Tibial nerve (tissue), 4 donors: ENCODE results near the gene NCK2. TPM values are rescaled to one million over a fixed set of nuclear protein-coding genes. Genes with fewer than 3 reads are reported as not detected.

Experiments
- DNase-seq, 2 donors: peaks; one replicate each; pipeline ENCODE4 v3.0.0-alpha.2; 2019; ENCODE audit warnings: low spot score in 2 of 2
- H3K27ac ChIP-seq, 4 donors: fragments of 200-600 bp; sonication (generic) in 3 of 4; one replicate each; pipeline ENCODE4 v1.5.1; 2017 to 2019; ENCODE audit warnings: mild to moderate bottlenecking in 1 of 4
- H3K27me3 ChIP-seq, 2 donors: fragments of 200-600 bp; sonication (generic) in 1 of 2; one replicate each; pipeline versions ENCODE4 v1.5.1 to v1.6.0; 2017 to 2019
- H3K36me3 ChIP-seq, 3 donors: fragments of 200-600 bp; sonication (generic); one replicate each; pipeline ENCODE4 v1.5.1; 2018 to 2019
- H3K4me1 ChIP-seq, 4 donors: fragments of 200-600 bp; sonication (generic) in 3 of 4; one replicate each; pipeline ENCODE4 v1.5.1; 2017 to 2019
- H3K4me3 ChIP-seq, 4 donors: fragments of 200-600 bp; sonication (generic) in 3 of 4; one replicate each; pipeline ENCODE4 v1.5.1; 2017 to 2019; ENCODE audit warnings: mild to moderate bottlenecking in 1 of 4, moderate library complexity in 1 of 4
- H3K9me3 ChIP-seq, 4 donors: fragments of 200-600 bp; sonication (generic) in 3 of 4; one replicate each; pipeline ENCODE4 v1.5.1; 2017 to 2019
- CTCF ChIP-seq, 5 experiments: fragments of 200-600 bp in 3 of 5; fragments of 450-650 bp in 2 of 5; sonication (generic) in 3 of 5; IDR thresholded peaks; one replicate each; pipeline ENCODE4 v1.5.1; 2016 to 2019; ENCODE audit warnings: antibody characterized with exemption in 5 of 5, mild to moderate bottlenecking in 3 of 5, moderate library complexity in 2 of 5
- EP300 ChIP-seq, 2 donors: sonication (generic); formaldehyde crosslinking; IDR thresholded peaks; one replicate each; pipeline ENCODE4 v1.6.1; 2017; ENCODE audit warnings: antibody characterized with exemption in 2 of 2, mild to moderate bottlenecking in 1 of 2
- POLR2A ChIP-seq, 2 donors: fragments of 450-650 bp; IDR thresholded peaks; one replicate each; pipeline ENCODE4 v1.6.1; 2017; ENCODE audit warnings: antibody characterized with exemption in 2 of 2, mild to moderate bottlenecking in 2 of 2, moderate library complexity in 2 of 2
- WGBS, 2 donors: methylation state at CpG; one replicate each; pipeline ENCODE4 v1.1.5; 2018; 5-methylcytosine and 5-hydroxymethylcytosine counted together
- total RNA-seq, 4 donors: library from RNA; depleted of rRNA; stranded (reverse); fragments of >200 nt; gene quantifications; one replicate each; pipeline ENCODE4 v1.1.0, GENCODE V29; 2016

NCK2 gene
- 10 to 100 TPM; 22.6 to 35.9 (median 28.1) TPM for total RNA-seq

GRCh38 chr2:105744909-105745853 lies at the start of gene NCK2:
TSS of gene NCK2 (plus strand) at chr2:105744912. CDS start at chr2:105855064, 110,152 bp downstream.
- H3K36me3 ChIP-seq = no peaks in the 10 kb centered on the region
- peak in 2 of 5 experiments; percentile 43 to 44 for TF ChIP-seq CTCF (IDR thresholded peaks at IDR 0.05)
- no peak for TF ChIP-seq EP300 (IDR thresholded peaks at IDR 0.05)
- no peak for TF ChIP-seq POLR2A (IDR thresholded peaks at IDR 0.05)
- H3K27me3 ChIP-seq = no peaks in the 10 kb centered on the region
- peak in 1 of 2 donors; percentile 11 for DNase-seq
- no peaks in the 10 kb centered on the region for H3K9me3 ChIP-seq
- WGBS, 2 donors = 0 to 1% methylated on average over 14 to 44 of the region's 119 CpGs
- H3K4me1 ChIP-seq = peaks cover 0 to 43% (median 17%) of the 10 kb centered on the region in 4 donors
- peak within 1 kb of the TSS; percentile 71 to 99 (median 84) for H3K4me3 ChIP-seq
- H3K27ac ChIP-seq = peak within 1 kb of the TSS; percentile 81 to 95 (median 91)

DNA sequence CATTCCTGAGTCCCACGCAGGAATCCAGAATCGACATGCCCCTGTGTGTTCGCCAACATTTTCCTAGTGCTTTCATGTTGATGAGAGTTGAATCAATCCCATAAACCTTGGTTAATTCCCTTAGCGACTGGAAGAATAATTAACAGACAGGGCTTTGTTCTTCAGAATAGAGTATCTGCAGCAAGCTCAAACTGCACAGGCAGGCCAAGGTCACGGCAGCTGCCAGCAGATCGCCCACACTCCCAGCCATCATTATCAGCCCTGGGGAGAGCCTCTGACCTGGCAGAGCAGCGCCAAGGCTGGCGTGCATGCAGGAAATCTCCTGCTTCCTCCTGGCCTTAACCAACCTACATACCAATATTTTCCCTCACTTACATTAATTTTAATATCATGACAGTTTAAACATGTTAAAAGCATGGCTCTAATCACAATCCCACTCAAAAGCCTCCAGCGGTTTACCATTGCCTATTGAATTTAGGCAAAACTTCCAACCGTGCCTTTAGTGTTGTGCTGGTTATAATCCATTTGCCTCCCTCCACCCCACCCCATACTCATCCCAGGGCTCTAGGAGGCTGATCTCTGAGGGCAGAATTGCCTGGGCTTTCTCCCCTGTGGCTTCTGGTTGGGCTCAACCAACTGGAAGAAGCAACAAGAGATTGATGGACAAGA lies 46.8 kb upstream of the NCK2 start:
- H3K4me3 ChIP-seq = no peak overlapping the region
- no peaks in the 10 kb centered on the region for H3K27me3 ChIP-seq
- TF ChIP-seq POLR2A (IDR thresholded peaks at IDR 0.05) (no peak), EP300 (IDR thresholded peaks at IDR 0.05) (no peak), CTCF (IDR thresholded peaks at IDR 0.05) (no peak)
- H3K27ac ChIP-seq = no peak overlapping the region
- H3K9me3 ChIP-seq = no peaks in the 10 kb centered on the region
- peaks cover 0 to 18% (median 0%) of the 10 kb centered on the region in 4 donors for H3K4me1 ChIP-seq
- DNase-seq = no peak
- H3K36me3 ChIP-seq = no peaks in the 10 kb centered on the region
- 27 to 28% methylated on average over 10 of the region's 10 CpGs for WGBS, 2 donors

- H3K9me3 ChIP-seq = no peaks in the 10 kb centered on the region
- no peaks in the 10 kb centered on the region for H3K36me3 ChIP-seq
- no peak overlapping the region for H3K4me3 ChIP-seq
- no peak overlapping the region for H3K27ac ChIP-seq
- WGBS, 2 donors = 86 to 89% methylated on average over 2 of the region's 2 CpGs
- DNase-seq = no peak
- no peaks in the 10 kb centered on the region for H3K27me3 ChIP-seq
- TF ChIP-seq CTCF (IDR thresholded peaks at IDR 0.05) (no peak), EP300 (IDR thresholded peaks at IDR 0.05) (no peak), POLR2A (IDR thresholded peaks at IDR 0.05) (no peak)
- peaks cover 0 to 18% (median 0%) of the 10 kb centered on the region in 4 donors for H3K4me1 ChIP-seq
These were observed 45.9 kb upstream of the NCK2 start for GRCh38 chr2:105698820-105699219.

- TF ChIP-seq POLR2A (IDR thresholded peaks at IDR 0.05) (no peak), EP300 (IDR thresholded peaks at IDR 0.05) (no peak), CTCF (IDR thresholded peaks at IDR 0.05) (no peak)
- Histone ChIP-seq H3K9me3 (no peaks in the 10 kb centered on the region), H3K27me3 (no peaks in the 10 kb centered on the region), H3K4me1 (peaks cover 0 to 18% (median 0%) of the 10 kb centered on the region in 4 donors), H3K27ac (no peak overlapping the region), H3K4me3 (no peak overlapping the region), H3K36me3 (no peaks in the 10 kb centered on the region)
- WGBS, 2 donors = 83 to 87% methylated on average over 3 of the region's 3 CpGs
- DNase-seq = no peak
These were observed 43.7 kb upstream of the NCK2 start for GRCh38 chr2:105701042-105701441.

GRCh38 chr2:105708697-105709096 lies 36.0 kb upstream of the NCK2 start:
- no peaks in the 10 kb centered on the region for H3K27me3 ChIP-seq
- no peaks in the 10 kb centered on the region for H3K36me3 ChIP-seq
- H3K9me3 ChIP-seq = no peaks in the 10 kb centered on the region
- H3K4me1 ChIP-seq = no peaks in the 10 kb centered on the region
- no peak overlapping the region for H3K27ac ChIP-seq
- TF ChIP-seq POLR2A (IDR thresholded peaks at IDR 0.05) (no peak), EP300 (IDR thresholded peaks at IDR 0.05) (no peak), CTCF (IDR thresholded peaks at IDR 0.05) (no peak)
- H3K4me3 ChIP-seq = no peak overlapping the region
- DNase-seq = no peak
